Ureter (tissue), 1 donor: ENCODE results near the gene CYB5D1. TPM values are rescaled to one million over a fixed set of nuclear protein-coding genes. Genes with fewer than 3 reads are reported as not detected.

ENCODE experiments used
- DNase-seq: peaks from one replicate; pipeline ENCODE4 v3.0.0-alpha.2; 2020; ENCODE audit warnings: low spot score
- total RNA-seq: library from RNA; stranded (reverse); gene quantifications from one replicate; pipeline ENCODE4 v1.2.4, GENCODE V29; 2023
- donor health status: DM: yes; HTN: yes; CAD: no.

The CYB5D1 gene
- total RNA-seq, 1 donor from 2014 or later, result 15.7 TPM

DNA sequence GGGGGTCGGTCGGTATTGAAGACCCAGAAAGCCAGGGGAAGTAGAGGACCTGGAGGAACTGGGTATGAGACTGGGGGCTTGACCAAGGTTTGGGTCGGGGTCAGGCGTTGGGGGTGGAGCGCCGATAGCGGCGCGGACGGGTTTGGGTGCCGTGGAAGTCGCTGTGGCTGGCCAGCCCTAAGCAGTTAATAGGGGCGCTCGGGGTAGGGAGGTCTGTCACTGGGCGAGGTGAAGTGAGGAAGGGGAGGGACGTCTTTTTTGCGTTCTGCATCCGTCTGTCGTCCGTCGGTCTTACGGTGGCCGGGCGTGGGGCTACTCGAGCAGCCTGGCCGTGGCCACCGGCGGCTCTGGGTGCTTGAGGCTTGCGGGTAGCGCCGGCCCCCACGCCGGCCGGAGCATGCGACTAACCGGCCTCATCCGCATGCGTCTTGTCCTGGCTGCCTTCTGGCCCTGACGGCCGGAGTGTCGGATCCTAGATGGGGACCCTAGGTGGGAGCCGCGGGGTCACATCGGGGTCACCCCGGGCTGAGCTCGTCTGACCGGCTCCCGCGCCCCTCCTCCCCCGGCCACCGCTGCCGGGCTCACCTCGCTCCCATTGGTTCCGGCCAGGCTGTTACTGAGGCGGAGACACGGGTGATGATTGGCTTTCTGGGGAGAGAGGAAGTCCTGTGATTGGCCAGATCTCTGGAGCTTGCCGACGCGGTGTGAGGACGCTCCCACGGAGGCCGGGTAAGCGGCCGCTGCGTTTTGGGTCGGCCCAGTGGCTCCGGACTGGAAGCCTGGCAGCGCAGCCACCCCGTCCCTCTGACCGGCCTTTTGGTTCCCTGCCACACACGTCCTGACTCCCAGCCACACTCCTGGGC, 13.3 kb upstream of the CYB5D1 start:
- DNase-seq, result peak; percentile 95

DNA sequence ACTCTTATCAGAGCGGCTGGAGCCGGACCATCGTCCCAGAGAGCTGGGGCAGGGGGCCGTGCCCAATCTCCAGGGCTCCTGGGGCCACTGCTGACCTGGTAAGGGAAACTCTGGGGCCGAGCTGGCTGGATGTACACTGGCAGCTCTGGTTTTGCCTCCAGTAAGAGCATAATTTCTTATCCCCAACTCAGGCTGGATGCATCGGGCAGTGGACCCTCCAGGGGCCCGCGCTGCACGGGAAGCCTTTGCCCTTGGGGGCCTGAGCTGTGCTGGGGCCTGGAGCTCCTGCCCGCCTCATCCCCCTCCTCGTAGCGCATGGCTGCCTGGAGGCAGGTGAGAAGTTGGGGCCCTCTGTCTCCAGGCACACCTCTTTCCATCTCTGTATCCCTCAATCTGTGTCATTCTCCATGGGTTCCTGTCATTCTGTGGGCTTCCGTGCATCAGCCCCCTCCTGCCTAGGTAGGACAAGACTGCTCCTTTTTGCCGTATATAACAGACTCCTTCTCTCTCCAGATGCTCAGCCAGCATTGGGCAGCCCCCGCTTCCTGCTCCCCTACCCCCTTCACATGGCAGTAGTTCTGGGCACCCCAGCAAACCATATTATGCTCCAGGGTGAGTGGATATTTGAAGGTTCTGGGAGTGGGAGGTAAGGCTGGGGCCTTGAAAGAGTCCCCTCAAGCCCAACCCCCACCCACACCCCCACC, 12.3 kb upstream of the CYB5D1 start:
- DNase-seq, result no peak

DNA sequence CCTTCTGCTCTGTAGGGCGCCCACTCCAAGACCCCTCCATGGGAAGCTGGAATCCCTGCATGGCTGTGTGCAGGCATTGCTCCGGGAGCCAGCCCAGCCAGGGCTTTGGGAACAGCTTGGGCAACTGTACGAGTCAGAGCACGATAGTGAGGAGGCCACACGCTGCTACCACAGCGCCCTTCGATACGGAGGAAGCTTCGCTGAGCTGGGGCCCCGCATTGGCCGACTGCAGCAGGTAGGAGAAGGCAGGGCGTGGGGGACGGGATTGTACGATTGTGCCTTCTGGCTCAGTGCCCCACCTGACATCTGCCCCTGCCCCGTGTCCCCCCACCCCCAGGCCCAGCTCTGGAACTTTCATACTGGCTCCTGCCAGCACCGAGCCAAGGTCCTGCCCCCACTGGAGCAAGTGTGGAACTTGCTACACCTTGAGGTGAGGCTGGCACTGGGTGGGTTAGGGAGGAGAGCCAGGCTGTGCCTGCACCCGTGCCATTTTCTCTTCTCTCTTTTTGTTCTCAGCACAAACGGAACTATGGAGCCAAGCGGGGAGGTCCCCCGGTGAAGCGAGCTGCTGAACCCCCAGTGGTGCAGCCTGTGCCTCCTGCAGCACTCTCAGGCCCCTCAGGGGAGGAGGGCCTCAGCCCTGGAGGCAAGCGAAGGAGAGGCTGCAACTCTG, 11.6 kb upstream of the CYB5D1 start:
- DNase-seq, result no peak

DNA sequence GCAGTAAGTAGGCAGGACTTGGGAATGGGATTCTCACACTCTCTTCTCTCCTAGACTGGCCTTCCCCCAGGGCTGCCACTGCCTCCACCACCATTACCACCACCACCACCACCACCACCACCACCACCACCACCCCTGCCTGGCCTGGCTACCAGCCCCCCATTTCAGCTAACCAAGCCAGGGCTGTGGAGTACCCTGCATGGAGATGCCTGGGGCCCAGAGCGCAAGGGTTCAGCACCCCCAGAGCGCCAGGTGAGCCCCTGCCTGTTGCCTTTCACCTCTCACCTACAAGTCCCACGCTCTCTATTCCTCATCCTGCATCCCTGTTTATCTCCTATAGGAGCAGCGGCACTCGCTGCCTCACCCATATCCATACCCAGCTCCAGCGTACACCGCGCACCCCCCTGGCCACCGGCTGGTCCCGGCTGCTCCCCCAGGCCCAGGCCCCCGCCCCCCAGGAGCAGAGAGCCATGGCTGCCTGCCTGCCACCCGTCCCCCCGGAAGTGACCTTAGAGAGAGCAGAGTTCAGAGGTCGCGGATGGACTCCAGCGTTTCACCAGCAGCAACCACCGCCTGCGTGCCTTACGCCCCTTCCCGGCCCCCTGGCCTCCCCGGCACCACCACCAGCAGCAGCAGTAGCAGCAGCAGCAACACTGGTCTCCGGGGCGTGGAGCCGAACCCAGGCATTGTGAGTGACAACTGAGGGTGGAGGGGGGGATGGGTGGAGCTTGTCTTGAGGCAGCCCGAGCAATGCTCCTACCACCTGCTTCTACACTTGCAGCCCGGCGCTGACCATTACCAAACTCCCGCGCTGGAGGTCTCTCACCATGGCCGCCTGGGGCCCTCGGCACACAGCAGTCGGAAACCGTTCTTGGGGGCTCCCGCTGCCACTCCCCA, 10.8 kb upstream of the CYB5D1 start:
- DNase-seq, result no peak

DNA sequence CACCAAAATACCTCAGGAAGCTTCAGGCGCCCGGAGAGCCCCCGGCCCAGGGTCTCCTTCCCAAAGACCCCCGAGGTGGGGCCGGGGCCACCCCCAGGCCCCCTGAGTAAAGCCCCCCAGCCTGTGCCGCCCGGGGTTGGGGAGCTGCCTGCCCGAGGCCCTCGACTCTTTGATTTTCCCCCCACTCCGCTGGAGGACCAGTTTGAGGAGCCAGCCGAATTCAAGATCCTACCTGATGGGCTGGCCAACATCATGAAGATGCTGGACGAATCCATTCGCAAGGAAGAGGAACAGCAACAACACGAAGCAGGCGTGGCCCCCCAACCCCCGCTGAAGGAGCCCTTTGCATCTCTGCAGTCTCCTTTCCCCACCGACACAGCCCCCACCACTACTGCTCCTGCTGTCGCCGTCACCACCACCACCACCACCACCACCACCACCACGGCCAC, 9.6 kb upstream of the CYB5D1 start:
- no peak for DNase-seq

DNA sequence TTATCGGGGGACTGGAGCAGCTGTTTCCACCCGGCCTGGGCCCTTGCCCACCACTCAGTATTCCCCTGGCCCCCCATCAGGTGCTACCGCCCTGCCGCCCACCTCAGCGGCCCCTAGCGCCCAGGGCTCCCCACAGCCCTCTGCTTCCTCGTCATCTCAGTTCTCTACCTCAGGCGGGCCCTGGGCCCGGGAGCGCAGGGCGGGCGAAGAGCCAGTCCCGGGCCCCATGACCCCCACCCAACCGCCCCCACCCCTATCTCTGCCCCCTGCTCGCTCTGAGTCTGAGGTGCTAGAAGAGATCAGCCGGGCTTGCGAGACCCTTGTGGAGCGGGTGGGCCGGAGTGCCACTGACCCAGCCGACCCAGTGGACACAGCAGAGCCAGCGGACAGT, 9.1 kb upstream of the CYB5D1 start:
- no peak for DNase-seq

DNA sequence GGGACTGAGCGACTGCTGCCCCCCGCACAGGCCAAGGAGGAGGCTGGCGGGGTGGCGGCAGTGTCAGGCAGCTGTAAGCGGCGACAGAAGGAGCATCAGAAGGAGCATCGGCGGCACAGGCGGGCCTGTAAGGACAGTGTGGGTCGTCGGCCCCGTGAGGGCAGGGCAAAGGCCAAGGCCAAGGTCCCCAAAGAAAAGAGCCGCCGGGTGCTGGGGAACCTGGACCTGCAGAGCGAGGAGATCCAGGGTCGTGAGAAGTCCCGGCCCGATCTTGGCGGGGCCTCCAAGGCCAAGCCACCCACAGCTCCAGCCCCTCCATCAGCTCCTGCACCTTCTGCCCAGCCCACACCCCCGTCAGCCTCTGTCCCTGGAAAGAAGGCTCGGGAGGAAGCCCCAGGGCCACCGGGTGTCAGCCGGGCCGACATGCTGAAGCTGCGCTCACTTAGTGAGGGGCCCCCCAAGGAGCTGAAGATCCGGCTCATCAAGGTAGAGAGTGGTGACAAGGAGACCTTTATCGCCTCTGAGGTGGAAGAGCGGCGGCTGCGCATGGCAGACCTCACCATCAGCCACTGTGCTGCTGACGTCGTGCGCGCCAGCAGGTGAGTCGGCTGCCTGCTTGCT, 8.6 kb upstream of the CYB5D1 start:
- DNase-seq, result no peak

DNA sequence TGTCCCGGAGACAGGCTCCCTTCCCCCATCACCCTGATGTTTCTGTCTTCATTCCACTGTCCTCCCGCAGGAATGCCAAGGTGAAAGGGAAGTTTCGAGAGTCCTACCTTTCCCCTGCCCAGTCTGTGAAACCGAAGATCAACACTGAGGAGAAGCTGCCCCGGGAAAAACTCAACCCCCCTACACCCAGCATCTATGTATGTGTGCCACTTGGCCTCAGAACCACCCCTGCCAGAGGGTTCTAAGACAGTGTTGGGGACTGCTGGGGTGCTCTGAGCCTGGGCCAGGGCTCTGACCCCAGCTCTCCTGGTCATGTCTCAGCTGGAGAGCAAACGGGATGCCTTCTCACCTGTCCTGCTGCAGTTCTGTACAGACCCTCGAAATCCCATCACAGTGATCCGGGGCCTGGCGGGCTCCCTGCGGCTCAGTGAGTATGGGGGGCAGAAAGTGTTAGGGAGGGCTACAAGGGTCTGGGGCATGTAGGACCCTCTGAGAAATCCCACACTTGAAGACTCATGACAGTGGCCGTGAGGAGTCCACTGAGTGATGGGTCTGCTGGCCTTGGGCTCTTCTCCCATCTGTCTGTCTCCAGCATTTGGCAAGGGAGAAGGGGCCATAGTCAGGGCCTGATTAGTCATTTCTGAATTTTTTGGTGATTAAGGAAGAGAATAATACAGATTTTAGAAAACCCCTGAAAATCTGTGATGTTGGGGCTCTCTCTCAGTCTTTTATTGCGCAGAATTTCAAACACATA, 7.9 kb upstream of the CYB5D1 start:
- DNase-seq, result no peak

DNA sequence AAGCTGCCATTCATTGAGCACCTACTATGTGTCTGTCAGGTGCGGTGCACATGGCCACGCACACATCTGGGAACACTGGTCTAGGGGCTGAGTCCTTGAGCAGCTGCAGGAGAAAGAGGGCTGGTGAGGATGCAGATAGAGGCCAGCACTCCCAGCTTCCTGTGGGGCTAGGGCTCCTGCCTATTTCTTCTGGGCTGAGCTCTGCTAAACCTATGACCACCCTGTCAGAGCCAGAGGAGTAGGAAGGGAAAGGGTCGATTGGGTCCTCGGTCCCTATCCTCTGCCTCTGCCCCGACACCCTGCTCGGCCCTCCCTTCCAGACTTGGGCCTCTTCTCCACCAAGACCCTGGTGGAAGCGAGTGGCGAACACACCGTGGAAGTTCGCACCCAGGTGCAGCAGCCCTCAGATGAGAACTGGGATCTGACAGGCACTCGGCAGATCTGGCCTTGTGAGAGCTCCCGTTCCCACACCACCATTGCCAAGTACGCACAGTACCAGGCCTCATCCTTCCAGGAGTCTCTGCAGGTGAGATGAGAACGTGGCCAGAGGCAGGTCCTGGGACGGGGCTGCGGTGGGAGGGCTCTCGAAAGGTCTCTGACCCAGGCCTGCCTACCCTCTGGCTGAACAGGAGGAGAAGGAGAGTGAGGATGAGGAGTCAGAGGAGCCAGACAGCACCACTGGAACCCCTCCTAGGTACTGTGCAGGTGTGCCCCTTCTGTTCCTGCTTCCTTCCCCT, 6.9 kb upstream of the CYB5D1 start:
- no peak for DNase-seq

DNA sequence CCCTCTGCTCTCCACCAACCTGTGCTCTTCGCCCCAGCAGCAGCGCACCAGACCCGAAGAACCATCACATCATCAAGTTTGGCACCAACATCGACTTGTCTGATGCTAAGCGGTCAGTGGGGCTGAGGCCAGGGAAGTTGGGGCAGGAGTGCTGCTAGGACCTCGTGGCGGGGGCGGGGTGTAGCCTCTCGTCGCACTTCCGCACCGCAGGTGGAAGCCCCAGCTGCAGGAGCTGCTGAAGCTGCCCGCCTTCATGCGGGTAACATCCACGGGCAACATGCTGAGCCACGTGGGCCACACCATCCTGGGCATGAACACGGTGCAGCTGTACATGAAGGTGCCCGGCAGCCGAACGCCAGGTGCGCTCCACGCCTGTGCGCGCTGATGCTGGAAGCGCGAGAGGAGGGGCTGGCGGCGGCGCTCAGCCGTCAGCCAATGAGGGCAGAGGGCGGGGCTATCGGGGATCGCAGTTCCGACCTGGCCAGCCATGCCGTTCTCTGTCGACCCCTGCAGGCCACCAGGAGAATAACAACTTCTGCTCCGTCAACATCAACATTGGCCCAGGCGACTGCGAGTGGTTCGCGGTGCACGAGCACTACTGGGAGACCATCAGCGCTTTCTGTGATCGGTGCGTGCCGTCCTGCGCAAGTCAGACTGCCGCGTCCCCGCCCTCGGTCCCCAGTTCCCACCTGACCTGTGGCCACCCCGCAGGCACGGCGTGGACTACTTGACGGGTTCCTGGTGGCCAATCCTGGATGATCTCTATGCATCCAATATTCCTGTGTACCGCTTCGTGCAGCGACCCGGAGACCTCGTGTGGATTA, 6.2 kb upstream of the CYB5D1 start:
- peak; percentile 92 for DNase-seq

DNA sequence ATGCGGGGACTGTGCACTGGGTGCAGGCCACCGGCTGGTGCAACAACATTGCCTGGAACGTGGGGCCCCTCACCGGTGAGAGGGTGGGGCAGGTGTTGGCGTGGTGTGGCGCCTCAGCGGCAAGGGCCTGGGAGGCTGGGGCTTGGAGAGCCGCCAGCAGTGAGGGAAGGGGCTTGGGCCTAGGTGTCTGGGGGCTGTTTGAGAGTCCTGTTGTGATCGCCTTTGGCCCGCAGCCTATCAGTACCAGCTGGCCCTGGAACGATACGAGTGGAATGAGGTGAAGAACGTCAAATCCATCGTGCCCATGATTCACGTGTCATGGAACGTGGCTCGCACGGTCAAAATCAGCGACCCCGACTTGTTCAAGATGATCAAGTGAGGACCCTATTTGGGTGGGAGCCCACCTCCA, 5.5 kb upstream of the CYB5D1 start:
- no peak for DNase-seq

DNA sequence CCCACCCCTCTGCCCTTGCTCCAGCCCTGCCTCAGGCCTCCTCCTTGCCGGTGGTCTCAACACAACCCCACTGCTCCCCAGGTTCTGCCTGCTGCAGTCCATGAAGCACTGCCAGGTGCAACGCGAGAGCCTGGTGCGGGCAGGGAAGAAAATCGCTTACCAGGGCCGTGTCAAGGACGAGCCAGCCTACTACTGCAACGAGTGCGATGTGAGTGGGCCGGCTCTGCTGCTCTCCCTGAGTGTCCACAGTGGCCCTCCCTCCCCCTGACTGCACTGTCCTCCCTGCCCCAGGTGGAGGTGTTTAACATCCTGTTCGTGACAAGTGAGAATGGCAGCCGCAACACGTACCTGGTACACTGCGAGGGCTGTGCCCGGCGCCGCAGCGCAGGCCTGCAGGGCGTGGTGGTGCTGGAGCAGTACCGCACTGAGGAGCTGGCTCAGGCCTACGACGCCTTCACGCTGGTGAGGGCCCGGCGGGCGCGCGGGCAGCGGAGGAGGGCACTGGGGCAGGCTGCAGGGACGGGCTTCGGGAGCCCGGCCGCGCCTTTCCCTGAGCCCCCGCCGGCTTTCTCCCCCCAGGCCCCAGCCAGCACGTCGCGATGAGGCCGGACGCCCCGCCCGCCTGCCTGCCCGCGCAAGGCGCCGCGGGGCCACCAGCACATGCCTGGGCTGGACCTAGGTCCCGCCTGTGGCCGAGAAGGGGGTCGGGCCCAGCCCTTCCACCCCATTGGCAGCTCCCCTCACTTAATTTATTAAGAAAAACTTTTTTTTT, 4.7 kb upstream of the CYB5D1 start:
- DNase-seq, result peak; percentile 57

DNA sequence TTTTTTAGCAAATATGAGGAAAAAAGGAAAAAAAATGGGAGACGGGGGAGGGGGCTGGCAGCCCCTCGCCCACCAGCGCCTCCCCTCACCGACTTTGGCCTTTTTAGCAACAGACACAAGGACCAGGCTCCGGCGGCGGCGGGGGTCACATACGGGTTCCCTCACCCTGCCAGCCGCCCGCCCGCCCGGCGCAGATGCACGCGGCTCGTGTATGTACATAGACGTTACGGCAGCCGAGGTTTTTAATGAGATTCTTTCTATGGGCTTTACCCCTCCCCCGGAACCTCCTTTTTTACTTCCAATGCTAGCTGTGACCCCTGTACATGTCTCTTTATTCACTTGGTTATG, 4.1 kb upstream of the CYB5D1 start:
- peak; percentile 42 for DNase-seq

DNA sequence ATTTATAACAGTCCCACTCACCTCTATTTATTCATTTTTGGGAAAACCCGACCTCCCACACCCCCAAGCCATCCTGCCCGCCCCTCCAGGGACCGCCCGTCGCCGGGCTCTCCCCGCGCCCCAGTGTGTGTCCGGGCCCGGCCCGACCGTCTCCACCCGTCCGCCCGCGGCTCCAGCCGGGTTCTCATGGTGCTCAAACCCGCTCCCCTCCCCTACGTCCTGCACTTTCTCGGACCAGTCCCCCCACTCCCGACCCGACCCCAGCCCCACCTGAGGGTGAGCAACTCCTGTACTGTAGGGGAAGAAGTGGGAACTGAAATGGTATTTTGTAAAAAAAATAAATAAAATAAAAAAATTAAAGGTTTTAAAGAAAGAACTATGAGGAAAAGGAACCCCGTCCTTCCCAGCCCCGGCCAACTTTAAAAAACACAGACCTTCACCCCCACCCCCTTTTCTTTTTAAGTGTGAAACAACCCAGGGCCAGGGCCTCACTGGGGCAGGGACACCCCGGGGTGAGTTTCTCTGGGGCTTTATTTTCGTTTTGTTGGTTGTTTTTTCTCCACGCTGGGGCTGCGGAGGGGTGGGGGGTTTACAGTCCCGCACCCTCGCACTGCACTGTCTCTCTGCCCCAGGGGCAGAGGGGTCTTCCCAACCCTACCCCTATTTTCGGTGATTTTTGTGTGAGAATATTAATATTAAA, 3.6 kb upstream of the CYB5D1 start:
- peak; percentile 51 for DNase-seq

DNA sequence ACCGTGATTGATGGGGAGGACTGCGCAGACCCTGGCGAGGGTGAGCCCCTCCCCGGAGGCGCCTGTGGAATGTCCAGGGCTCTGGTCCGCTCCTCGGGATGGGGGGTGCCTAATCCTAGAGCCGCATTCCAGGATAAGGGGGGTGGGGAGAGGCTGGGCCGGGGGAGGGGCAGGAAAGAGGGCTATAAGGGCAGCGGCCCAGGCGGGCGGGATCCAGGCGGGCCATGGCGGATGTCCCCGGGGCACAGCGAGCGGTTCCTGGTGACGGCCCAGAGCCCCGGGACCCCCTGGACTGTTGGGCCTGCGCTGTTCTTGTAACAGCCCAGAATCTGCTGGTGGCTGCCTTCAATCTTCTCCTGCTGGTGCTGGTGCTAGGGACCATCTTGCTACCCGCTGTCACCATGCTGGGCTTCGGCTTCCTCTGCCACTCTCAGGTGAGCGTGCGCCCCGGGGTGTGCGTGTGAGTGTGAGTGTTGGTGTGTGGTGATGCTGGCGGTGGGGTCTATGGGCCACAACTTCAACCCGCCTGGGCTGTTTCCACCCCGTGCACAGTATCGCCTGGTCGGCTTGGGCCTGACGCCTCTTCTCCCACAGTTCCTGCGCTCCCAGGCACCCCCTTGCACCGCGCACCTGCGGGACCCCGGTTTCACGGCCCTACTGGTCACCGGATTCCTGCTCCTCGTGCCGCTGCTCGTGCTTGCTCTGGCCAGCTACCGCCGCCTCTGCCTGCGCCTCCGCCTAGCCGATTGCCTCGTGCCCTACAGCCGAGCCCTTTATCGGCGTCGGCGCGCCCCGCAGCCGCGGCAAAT, 2.7 kb upstream of the CYB5D1 start, which contains the start of gene TMEM88:
TMEM88 (plus strand) TSS at position 216 of the 809 bp plus-strand sequence; CDS start at position 225, 9 bp downstream.
- peak; percentile 53 for DNase-seq

DNA sequence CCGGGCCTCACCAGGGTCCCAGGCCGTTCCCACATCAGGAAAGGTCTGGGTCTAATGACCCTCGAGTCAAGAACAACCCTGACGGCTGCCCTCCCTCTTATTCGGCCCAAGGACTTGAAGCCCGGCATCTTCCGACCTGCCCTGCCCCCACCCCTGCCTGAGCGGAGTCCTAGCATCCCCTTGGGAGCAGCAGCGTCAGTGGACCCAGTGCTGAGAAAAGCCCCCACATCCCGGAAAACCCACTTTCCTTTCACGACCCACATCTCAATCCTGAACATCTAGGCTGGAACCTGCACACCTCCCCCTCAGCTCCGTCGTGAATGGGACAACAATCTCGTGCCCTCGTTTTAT, 2.2 kb upstream of the CYB5D1 start:
- DNase-seq, result peak; percentile 53
